DMS 273 (cell line): ENCODE data around the gene KIAA0319L.

Source experiments
- DNase-seq: peaks from one replicate; lab custom pipeline; 2025; ENCODE audit not compliant: unreplicated experiment; lab: John Stamatoyannopoulos, UW

KIAA0319L gene

DNA sequence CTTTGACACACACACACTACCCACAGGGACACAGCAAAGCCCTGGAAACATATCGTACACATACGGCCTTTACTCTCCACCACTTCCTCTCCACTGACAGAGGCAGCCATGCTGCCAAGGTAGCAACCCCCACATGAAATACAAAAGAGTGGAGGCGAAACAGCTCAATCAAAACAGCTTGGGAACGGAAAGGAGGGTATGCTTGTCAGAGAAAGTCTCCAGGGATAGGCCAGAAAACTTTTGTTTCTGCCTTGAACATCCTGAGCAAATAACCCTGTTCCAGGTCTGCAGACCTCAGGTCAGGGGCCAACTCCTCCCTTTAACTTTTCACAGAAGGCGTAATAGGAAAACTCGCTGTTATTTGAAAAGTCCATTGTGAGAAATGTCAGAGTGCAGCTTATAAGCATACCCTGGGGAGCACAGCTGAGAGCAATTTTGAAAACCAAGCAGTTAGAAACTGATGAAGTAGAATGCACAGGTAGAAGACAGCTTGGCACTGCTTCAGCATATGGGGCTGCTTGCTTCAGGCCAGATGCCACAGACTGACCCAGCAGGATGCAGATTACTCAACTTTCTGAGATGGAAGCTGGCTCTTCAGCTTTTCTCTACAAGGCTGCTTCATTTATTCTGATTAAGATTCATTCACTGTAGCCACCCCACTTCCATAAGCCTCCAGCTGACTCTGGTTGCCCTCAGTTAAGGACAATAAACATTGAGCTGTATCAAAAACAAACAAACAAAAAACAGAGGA is 18.0 kb downstream of the KIAA0319L start:
- peak; percentile 85 for DNase-seq

DNA sequence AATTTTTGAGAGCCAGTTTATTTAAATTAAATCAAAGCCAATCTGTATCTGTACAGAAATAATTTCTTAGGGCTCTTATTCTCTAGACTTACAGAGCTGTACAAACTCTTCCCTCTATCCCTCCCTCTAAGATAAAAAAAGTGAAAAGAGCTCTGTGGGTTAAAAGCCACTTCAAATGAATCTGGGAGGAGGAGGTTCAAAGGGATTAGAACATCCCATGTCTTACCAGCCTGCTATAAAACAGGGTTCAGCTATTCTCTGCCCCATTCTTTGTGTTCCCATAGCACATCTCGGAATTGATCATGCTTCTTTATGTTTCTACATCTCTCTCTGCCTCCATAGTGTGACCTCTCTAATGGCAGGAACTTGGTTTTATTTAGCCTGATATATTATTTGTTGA is 19.4 kb downstream of the KIAA0319L start:
- DNase-seq, result no peak

DNA sequence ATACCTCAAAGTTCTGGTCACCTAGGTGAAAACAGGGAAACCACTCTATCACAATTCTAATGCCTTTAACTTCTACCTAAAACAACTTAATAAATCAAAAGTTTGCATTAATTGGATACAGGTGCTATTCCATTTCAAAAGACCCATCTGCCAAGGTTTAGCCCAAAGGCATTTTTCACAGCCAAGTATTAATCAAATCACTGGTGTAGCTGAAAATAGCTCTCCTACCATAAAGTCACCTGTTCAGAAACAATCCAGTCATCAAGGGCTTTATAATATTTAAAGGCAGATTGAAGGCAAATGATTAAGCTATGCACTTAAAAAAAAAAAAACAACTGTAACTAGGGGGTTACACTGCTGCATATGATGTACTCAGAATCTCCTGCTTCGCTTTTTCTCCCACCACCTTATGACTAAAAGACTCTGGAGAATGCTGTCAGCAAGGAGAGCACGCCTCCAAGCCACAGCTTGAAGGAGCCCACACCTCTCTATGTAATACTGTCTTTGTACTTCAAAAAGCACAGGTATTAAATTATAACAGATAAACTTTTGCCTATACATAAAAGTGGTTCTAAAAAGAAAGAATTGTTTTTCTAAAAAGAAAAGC is 20.5 kb downstream of the KIAA0319L start:
- DNase-seq, result no peak

DNA sequence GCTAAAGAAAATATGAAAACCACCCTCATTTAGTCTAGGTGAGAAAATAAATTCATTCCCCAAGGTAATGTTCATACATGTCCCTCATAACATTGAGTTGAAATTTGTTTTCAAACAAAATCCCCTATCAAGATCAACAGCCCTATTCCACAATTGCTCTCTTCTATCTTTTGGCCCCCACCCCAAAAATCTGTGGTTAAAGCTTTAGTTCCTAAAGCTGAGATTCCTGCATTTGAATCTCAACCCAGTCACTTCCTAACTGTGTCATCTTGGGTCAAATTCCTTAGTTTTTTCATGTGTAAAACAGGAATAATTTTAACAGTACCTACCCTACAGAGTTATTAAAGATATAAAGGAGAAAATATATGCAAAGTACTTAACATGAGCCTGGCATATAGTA is 22.0 kb downstream of the KIAA0319L start:
- no peak for DNase-seq

DNA sequence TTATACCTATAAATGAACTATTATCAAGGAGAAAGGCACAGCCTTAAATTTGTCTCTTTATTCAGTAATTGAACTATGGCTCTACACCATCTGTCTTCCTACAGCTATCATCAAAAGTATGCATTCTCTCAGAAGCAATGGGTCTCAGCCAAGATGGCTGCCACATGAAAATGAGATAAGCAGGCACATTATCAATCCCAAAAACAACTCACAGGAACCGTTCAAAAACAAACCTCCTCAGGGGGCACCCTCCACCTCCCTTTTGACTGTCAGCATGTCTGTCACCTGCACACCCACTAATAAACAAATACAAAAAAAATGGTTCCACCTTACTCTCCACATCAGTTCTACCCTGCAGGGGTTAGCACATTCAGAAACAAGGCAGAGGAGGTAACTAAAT is 23.6 kb downstream of the KIAA0319L start:
- peak; percentile 55 for DNase-seq

DNA sequence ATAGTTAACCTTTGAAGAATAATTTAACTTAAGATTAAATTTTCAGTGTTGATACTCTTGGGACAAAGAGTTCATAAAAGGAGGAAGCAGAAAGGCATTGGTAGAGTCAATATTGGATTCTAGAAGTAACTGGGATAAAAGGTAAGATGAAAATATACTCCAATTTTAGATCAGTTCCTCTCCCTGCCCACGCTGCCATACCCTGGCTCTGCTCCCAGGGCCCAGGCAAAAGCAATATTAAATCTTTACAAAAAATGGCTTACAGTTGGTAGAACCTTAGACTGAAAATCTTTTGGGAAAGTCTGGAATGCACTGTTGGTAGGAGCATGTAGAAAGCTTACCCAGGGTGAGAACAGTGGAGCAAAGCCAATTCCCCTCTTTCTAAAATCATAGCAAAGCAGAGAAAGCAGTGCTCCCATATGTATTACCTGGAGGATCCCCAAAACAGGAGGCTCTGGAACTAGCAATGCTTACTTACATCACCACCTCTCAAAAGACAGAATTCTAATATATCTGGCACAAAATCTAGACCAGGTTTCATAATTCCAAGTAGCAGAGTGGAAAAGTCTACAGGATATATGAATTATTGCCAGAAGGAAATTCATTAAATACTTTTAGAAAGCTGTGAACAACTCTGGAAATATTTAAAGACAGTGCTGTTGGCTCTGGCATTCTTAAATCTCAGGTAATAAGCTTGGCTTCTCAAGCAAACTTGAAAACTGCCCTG is 24.5 kb downstream of the KIAA0319L start:
- no peak for DNase-seq

DNA sequence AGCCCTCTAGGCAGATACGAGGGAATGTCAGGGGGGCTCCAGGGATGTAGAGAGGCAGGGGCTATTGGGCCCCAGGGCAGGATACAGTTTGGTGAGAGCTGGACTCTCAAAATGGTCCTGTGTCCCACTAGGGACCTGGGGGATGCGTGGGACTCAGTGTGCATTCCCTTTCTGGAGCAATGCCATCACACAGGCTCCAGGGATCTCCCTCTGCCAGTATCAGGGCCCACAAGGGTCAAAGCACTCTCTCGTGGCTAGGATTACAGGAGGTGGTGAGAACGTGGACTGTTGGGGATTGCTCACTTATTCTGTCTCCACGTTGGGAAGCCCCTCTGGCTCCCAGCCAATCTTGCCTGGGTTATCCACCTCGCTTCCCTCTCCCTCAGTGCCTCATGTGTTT is 25.8 kb downstream of the KIAA0319L start:
- DNase-seq, result no peak

DNA sequence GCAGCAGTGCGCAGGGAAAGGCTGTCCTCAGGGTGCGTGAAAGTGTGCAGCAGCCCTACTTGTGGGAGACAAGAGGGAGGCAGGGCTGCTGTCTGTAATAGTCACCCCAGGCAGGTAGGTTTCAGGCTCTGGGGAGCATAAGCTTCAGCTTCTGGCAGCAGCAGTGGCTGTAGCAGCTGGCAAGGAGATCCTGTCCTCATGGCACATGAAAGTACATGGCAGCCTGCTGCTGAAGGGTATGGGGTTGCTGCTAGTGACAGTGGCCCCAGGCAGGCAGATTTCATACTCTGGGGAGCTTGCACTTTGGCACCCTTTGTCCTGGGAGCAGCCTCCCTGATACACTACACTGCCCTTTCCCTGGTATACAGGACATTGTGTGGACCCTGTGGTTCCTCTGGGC is 26.3 kb downstream of the KIAA0319L start:
- DNase-seq, result no peak

DNA sequence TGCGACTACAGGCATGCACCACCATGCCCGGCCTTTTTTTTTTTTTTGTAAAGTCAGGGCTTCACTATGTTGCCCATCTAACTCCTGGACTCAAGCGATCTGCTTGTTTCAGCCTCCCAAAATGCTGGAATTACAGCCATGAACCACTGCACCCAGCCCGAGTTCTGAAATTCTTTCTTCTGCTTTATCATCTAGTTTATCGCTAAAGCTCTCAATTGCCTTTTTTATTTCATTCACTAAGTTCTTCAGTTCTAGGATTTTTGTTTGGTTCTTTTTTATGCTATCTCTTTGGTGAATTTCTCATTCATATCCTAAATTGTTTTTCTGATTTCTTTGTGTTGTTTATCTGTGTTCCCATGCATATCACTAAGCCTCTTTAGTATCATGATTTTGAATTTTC is 27.0 kb downstream of the KIAA0319L start:
- DNase-seq, result peak; percentile 7

DNA sequence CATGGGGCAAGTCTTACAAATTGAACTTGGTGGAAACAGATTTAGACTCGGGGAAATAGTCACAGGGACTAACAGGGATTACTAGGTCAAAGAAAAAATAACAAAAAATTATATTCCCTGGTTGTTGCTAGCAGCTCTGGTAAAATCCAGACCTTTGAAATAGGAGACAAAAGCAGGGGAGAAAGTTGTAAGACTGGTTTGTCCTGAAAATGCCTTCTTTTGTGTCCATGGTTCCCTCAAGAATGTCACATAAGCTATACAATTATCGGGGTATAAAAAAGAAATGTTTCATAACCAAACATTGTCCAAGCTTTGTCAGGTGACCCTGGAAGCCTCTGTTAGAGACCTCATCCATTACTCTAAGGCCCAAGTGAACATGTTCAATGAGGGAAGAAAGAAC is 33.1 kb downstream of the KIAA0319L start:
- no peak for DNase-seq

DNA sequence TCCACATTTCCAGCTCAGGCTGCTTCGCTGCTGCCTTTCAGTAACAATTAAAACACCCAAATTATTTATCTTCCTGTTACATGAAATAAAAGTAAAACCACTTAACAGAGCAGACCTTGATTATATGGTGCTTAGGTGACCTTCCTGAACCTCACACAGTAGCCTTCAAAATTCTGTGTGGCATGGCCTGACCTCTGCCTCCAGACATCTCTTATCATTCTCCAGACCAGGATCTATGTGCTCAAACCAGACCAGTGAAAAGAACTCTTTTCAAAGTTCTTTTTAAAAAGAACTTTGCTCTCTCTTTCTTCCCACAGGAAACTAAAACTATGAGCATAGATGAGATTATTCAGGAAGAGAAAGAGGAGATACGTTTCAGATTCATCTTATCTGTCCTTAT is 37.8 kb downstream of the KIAA0319L start:
- DNase-seq, result no peak

DNA sequence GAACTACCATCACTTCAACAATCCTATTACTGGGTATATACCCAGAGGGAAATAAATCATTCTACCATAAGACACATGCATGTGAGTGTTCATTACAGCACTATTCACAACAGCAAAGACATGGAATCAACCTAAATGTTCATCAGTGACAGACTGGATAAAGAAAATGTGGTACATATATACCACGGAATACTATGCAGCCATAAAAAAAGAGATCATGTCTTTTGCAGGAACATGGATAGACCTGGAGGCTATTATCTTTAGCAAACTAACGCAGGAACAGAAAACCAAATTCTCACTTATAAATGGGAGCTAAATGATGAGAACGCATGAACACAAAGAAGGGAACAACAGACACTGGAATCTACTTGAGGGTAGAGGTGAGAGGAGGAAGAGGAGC is 39.0 kb downstream of the KIAA0319L start:
- no peak for DNase-seq

DNA sequence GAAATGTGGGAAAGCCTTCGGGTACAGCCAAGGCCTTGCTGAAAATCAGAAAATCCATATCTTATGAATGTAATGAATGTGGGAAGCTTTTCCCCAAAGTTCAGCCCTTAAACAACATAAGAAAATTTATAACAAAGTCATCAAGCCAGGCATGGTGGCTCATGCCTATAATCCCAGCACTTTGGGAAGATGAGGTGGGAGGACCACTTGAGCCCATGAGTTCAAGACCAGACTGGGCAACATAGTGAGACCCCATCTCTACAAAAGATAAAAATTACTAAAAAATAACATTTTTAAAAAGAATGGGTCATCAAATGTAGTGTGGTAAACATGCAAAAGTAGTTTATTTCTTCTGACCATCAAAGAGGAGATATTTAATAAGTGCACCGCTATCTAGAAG is 45.9 kb downstream of the KIAA0319L start:
- no peak for DNase-seq

DNA sequence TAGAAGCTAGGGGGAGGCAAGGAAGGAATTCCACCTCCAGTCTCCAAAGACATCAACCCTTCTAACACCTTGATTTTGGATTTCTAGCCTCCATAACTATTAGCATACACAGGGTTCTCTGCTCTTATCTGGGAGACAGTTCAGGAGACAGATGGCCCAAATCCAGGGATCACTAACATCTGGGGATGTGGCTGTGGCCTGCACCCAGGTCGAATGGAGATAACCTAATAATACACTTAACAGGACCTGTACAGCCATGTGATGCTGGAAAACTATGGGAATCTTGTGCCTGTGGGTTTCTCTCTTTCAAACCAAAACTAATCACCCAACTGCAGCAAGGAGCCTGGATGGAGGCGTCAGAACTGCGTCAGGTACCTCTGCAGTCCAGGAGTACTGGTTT is 47.6 kb downstream of the KIAA0319L start:
- DNase-seq, result no peak

DNA sequence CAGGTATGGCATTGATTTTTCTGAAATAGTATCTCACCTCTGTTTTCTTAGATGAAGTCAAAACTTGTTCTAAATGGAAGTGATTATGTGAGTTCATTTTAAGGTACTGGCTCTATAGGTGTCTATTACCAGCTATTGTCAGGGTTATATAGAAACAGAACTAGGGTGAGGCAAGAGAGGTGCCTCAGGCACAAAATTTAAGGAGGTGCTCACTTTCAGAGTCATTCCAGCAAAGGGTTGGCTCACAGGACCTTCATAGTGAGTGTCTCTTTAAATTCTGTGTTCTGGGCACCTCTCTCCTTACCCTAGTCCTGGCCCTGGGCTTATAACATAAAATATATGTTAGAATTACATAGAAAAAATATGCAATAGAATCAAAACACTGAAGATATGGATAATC is 49.3 kb downstream of the KIAA0319L start:
- no peak for DNase-seq

DNA sequence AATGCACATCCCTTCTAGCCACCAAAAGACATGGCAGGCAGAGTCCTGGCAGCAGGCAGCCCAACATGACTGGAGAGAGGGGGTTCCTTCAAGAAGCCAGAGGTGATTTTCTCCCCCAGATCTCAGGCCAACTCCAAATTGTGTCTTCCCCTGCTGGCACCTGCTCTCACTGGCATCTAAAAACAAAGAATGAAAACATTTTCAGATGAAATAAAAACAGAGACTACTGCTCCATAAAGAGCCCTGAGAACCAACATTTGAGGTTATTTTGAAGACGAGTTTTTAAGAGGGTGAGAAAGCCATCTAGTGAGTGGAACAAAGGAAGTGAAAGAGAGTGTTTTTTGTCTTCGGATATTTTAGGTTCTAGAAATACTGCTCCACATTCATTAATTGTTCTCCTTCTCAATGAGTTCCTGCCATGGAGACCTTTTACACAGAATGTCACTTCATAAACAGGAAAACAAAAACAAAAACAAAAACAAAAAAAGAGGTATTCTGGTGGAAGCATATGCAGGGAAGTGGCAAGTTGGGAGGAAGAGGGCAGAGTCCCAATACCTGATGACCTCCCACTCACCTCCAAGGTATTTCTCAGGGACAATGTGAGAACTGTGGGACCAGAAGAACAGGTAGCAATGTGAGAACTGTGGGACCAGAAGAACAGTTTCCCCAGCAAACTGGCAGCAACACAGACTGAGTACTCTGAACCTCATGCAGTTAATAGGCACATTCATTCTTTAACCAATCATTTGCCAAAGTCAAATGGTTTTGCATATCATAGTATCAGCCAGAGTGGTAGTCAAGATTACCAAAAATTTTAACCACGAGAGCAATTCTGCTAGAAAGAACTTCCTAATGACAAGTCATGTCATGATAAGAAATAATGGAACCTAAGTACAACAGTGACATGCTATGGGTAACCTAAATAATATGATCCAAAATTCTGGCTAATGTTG is 50.0 kb downstream of the KIAA0319L start:
- no peak for DNase-seq

DNA sequence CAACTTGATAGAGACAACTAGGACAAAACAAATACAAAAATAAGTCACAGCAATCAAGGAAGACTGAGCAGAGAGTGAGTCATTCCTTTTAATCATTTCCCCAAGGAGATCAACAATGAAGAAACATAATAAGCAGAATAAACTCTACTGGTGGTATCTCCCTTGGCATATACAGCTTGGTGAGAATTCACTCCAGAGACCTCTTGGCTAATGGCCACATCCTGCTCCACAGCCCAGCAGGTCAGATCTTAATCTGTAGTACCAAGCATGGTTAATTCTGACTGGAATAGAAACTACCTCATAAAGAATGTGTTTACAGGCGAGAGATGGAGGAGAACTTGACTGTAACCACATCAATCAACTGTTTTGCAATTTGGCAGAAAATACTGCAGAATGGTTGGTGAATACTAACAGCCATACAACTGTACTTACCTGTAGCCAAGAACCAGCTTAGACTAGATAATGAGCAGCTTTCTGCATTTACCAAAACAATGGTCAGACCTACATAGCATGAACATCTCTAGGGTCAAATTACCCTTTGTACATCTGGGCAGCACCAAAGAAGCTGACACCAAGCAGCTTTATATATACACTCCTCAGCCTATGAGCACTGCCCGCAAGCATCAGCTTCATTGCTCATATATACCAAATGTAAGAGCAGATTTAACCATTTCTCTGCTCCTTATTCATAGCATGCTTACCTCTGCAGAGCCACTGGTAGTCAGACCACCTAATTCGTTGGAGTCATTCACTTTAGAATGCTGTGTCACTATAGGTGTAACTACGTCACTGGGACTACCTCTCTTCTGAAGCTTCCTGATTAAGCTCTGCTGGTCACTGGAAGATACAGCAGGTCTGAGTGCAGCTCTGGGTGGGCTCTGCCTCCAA is 51.0 kb downstream of the KIAA0319L start:
- DNase-seq, result peak; percentile 70

DNA sequence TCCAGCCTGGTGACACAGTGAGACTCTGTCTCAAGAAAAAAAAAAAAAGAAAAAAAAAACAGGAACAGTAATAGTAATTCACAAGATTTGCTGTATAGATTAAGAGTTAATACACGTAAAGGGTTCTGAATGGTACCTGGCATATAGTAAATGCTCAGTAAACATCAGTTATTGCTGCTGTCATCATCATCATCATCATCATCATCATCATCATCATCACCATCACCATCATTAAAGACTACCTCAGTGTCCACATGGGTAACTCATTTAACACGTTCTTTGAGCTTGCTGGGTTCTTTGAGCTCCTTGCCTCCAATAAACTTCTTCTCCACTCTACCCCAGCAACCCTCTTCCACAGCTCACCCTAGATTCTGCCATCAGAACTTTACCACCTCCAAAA is 55.0 kb downstream of the KIAA0319L start:
- no peak for DNase-seq

DNA sequence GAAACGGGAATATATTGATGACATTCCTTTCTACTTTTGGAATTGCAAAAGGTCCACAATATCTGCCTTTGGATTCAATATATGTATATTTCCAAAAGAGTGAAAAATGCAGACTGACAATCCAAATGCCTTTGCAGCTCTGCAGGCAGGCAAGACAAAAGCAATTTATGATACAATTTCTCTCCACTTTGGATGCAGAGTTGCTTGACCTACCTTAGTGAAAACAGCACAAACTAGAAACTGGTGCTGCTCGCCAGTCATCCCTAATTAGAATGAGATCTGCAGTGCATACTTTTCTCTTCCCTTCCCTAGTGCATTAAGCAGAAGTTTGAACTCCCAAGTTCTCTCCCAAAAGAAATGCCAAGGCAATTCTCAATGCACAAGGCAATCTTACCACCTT is 56.8 kb downstream of the KIAA0319L start:
- DNase-seq, result no peak

DNA sequence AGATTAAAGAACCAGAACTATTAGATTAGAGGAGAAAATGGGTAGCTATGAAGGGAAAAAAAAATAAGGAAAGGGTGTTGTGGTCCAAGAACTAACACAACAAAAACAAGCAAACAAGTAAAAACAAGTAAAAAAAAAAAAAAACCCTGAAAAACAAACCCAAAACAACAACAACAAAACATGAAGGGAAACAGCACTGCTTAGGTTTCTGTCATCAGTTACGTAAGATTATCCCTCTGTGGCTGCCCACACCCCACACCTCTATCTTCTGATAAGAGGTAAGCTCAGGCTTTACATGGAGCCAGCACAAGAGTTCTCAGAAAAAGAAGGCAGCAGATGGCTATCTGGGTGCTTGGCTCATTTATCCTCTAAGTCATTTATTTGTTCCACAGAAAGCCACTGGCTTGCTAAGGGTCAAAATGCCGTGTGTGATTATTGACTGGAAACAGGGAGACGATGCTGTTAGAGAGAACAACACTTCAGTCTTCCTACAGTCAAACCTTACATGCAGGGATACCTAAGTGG is 57.5 kb downstream of the KIAA0319L start:
- peak; percentile 76 for DNase-seq
